ENCODE data around the gene NAA25.
"Not testable (repeated sequence)": the region's sequence is repeated elsewhere in the genome, so short reads cannot be mapped to it uniquely, and the experiment has no call there.

Gene NAA25

GRCh38 chr12:112116232-112117060, 7.9 kb upstream of the NAA25 start:
- DNase-seq, result no peak

- no peak for DNase-seq
Observed at GRCh38 chr12:112115259-112116045, 6.9 kb upstream of the NAA25 start.

GRCh38 chr12:112112409-112113133, 4.0 kb upstream of the NAA25 start:
- DNase-seq, result no peak

- no peak for DNase-seq
Observed at GRCh38 chr12:112111931-112112330, 3.3 kb upstream of the NAA25 start.

GRCh38 chr12:112110787-112111662, 2.4 kb upstream of the NAA25 start:
- not testable (repeated sequence) for DNase-seq

- peak; percentile 30 for DNase-seq
Observed at GRCh38 chr12:112107306-112108201, 1.0 kb downstream of the NAA25 start.

- DNase-seq, result no peak
Observed at GRCh38 chr12:112105891-112106290, 2.7 kb downstream of the NAA25 start.

- DNase-seq, result no peak
Observed at GRCh38 chr12:112103758-112104503, 4.7 kb downstream of the NAA25 start.

- DNase-seq, result not testable (repeated sequence)
Observed at GRCh38 chr12:112102746-112103145, 5.8 kb downstream of the NAA25 start.

- no peak for DNase-seq
Observed at GRCh38 chr12:112102127-112102526, 6.5 kb downstream of the NAA25 start.

GRCh38 chr12:112100500-112100899, 8.1 kb downstream of the NAA25 start:
- not testable (repeated sequence) for DNase-seq

GRCh38 chr12:112097641-112098040, 10.9 kb downstream of the NAA25 start:
- no peak for DNase-seq

GRCh38 chr12:112096667-112097066, 11.9 kb downstream of the NAA25 start:
- no peak for DNase-seq

- no peak for DNase-seq
Observed at GRCh38 chr12:112096070-112096469, 12.5 kb downstream of the NAA25 start.

- no peak for DNase-seq
Observed at GRCh38 chr12:112091563-112091962, 17.0 kb downstream of the NAA25 start.

- DNase-seq, result no peak
Observed at GRCh38 chr12:112087851-112088250, 20.7 kb downstream of the NAA25 start.

GRCh38 chr12:112087055-112087850, 21.3 kb downstream of the NAA25 start:
- DNase-seq, result no peak

- no peak for DNase-seq
Observed at GRCh38 chr12:112066566-112066965, 42.0 kb downstream of the NAA25 start.

GRCh38 chr12:112063273-112063672, 45.3 kb downstream of the NAA25 start:
- DNase-seq, result no peak

GRCh38 chr12:112061137-112061536, 47.4 kb downstream of the NAA25 start:
- no peak for DNase-seq
